ENCODE results near the gene ARPP19.

DNA sequence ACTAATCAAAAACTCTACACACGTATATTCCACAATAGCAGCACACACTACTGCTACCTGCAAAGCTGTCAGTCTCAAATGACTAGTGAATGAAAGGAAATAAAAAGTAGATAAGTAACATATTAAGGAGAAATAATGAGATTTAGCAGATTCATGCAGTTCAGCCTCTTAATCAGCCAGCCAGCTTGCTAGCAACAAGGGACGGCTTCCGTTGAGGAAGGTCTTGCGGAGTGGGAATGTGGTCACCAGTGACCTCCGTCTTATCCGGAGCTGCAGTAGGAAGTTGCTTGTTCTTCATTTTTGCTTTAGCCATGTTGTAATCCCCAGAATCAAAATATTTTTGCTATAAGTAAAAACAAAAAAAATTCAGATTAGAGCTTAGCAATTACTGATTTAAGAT, 17.1 kb downstream of the ARPP19 start:
- TF ChIP-seq, protein P1, sequence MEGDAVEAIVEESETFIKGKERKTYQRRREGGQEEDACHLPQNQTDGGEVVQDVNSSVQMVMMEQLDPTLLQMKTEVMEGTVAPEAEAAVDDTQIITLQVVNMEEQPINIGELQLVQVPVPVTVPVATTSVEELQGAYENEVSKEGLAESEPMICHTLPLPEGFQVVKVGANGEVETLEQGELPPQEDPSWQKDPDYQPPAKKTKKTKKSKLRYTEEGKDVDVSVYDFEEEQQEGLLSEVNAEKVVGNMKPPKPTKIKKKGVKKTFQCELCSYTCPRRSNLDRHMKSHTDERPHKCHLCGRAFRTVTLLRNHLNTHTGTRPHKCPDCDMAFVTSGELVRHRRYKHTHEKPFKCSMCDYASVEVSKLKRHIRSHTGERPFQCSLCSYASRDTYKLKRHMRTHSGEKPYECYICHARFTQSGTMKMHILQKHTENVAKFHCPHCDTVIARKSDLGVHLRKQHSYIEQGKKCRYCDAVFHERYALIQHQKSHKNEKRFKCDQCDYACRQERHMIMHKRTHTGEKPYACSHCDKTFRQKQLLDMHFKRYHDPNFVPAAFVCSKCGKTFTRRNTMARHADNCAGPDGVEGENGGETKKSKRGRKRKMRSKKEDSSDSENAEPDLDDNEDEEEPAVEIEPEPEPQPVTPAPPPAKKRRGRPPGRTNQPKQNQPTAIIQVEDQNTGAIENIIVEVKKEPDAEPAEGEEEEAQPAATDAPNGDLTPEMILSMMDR (conservative IDR thresholded peaks at IDR 0.05) = no peak
- TF ChIP-seq ZFX (IDR thresholded peaks at IDR 0.05) = no peak

All from C4-2B (cell line).